ENCODE data around the gene MS4A4A.
"Not testable (repeated sequence)": the region's sequence is repeated elsewhere in the genome, so short reads cannot be mapped to it uniquely, and the experiment has no call there.

Gene MS4A4A

DNA sequence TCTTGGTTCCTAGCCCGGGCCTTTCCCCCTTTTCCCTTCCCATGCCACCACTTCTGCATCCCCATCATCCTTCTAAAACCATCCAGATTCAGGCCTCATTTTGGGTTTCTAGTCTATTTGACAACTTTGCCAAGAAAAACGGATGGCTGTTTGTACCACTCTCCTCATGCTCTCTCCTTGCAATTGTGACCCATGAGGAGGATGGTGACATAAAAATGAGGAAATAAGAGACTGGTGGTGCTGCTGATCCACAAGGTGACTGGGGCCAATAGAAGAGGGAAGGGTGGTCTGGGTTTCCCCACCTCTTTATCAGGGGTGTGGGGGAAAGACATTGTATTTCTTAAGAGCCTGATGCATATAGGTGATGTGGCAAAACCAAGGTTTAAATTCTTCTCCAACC is 1.0 kb downstream of the MS4A4A start:
- peaks cover 12% of the 10 kb centered on the region for H3K27me3 Mint-ChIP-seq

DNA sequence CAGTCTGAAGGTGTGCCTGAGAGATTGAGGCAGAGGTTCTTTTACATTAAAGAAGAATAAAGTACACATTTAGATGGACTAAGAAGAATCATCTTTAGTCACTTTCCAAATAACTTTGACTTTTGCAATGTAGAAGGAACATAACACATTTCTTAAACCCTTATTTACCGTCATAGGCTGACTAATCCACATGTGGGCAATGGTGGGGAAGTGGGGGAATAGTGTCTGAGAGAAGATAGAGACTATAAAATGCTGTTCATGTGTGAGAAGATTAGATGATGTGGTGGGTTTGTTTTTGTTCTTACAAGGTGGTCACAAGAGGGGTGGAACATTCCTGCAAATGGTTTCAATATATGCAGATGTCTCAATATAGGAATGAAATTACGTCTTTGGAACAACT is 1.8 kb downstream of the MS4A4A start:
- H3K9me3 Mint-ChIP-seq: no peaks in the 10 kb centered on the region
- no peaks in the 10 kb centered on the region for H3K4me1 Mint-ChIP-seq
- H3K27me3 Mint-ChIP-seq: peaks cover 11% of the 10 kb centered on the region
- no peak overlapping the region for H3K27ac Mint-ChIP-seq
- H3K4me3 Mint-ChIP-seq: no peak overlapping the region
- no peaks in the 10 kb centered on the region for H3K36me3 Mint-ChIP-seq

More for the DNA sequence above, 1.0 kb downstream of the MS4A4A start:
- Mint-ChIP-seq H3K27ac (no peak overlapping the region), H3K4me1 (no peaks in the 10 kb centered on the region), H3K9me3 (no peaks in the 10 kb centered on the region), H3K36me3 (no peaks in the 10 kb centered on the region), H3K4me3 (no peak overlapping the region)

DNA sequence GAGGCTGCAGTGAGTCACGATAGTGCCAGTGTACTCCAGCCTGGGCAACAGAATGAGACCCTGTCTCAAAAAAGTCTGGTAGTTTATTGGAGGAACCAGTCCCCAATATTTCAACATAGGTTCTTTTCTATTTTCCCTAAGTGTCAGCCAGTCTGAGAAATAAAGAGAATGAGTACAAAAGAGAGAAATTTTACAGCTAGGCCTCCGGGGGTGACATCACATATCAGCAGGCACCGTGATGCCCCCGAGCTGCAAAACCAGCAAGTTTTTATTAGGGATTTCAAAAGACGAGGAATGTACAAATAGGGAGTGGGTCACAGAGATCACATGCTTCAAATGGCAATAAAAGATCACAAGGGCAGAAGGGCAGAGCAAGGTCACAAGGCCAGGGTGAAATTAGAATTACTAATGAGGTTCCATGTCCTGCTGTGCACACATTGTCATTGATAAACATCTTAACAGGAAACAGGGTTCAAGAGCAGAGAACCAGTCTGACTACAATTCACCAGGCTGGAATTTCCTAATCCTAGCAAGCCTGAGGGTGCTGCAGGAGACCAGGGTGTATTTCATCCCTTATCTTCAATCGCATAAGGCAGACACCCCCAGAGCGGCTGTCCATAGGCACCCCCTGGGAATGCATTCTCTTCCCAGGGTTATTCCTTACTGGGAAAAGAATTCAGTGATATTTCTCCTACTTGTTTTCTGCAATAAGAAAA is 5.1 kb downstream of the MS4A4A start:
- not testable (repeated sequence) for H3K9me3 Mint-ChIP-seq, H3K36me3 Mint-ChIP-seq, H3K4me3 Mint-ChIP-seq, H3K4me1 Mint-ChIP-seq, H3K27ac Mint-ChIP-seq, H3K27me3 Mint-ChIP-seq

DNA sequence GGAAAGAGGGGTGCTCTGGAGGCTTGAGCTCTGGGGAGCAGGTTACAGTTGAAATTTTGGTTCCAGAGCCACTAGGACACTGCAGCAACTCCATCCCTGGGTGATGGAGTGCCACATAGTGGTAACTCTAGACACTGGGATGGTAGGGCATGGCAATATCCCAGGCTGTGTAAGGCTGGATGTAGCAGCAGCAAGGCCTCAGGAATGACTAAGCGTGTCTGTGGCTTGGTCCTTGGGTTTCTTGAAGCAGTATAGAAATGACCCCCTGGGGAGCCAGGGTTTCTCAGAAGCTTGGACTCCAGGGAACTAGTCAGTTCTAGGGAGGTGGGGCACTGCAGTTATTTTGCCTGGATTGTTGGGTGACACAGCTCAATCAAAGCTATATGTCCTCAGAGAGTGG is 8.1 kb downstream of the MS4A4A start:
- Mint-ChIP-seq H3K4me3 (no peak overlapping the region), H3K36me3 (no peaks in the 10 kb centered on the region), H3K27ac (no peak overlapping the region), H3K4me1 (no peaks in the 10 kb centered on the region), H3K9me3 (peaks cover 8% of the 10 kb centered on the region), H3K27me3 (peaks cover 2% of the 10 kb centered on the region)

DNA sequence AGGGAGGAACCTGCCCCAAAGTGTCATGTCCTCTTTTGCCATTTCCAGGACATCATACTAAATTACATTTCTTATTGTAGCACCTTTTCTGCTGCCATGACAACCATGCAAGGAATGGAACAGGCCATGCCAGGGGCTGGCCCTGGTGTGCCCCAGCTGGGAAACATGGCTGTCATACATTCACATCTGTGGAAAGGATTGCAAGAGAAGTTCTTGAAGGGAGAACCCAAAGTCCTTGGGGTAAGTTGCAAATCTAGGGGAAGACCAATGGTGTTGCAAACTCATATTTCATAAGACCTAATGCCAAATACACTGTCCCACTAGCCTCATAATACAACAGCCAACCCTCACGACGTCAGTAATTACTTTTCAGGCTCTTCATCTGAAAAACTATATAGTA is 11.7 kb downstream of the MS4A4A start:
- H3K4me3 Mint-ChIP-seq: no peak overlapping the region
- no peaks in the 10 kb centered on the region for H3K4me1 Mint-ChIP-seq

DNA sequence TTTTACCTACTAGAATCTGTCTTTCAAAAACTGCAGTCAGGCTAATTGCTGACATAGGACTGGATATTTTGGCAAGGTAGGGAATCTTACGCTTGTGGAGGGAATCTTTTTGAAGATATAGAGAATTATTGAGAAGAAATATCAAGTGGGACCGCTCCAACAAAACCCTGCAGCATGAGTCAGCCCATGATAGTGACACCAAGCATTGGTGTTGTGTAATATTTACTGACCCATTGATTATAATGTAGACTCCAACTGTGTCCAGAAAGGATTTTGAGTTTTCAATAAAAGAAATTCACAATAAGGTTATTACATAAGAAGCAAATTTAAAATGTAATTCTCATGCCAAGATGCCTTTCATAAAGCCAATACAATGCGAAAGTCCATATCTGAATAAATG is 20.7 kb downstream of the MS4A4A start:
- H3K4me3 Mint-ChIP-seq: no peak overlapping the region
- H3K4me1 Mint-ChIP-seq: no peaks in the 10 kb centered on the region
- H3K27me3 Mint-ChIP-seq: peaks cover 19% of the 10 kb centered on the region
- no peaks in the 10 kb centered on the region for H3K36me3 Mint-ChIP-seq
- no peak overlapping the region for H3K27ac Mint-ChIP-seq
- no peaks in the 10 kb centered on the region for H3K9me3 Mint-ChIP-seq

More for the DNA sequence above, 11.7 kb downstream of the MS4A4A start:
- H3K27me3 Mint-ChIP-seq: peaks cover 8% of the 10 kb centered on the region
- H3K9me3 Mint-ChIP-seq: peaks cover 14% of the 10 kb centered on the region
- H3K27ac Mint-ChIP-seq: no peak overlapping the region
- H3K36me3 Mint-ChIP-seq: no peaks in the 10 kb centered on the region

DNA sequence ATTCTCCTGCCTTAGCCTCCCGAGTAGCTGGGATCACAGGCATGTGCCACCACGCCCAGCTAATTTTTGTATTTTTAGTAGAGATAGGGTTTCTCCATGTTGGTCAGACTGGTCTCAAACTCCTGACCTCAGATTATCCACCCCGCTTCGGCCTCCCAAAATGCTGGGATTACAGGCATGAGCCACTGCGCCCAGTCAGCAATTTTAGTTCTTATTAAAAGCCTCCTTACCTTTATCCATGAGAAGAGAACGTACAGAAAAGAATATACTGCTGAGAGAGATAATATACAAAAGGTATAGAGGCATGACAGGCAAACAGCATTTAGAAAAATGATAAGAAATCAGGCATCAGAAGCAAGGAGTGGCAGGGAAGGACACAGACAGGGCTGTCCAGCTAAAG is 21.4 kb downstream of the MS4A4A start:
- H3K36me3 Mint-ChIP-seq, H3K4me1 Mint-ChIP-seq, H3K27ac Mint-ChIP-seq, H3K4me3 Mint-ChIP-seq, H3K9me3 Mint-ChIP-seq: not testable (repeated sequence)
- H3K27me3 Mint-ChIP-seq: peaks cover 19% of the 10 kb centered on the region

DNA sequence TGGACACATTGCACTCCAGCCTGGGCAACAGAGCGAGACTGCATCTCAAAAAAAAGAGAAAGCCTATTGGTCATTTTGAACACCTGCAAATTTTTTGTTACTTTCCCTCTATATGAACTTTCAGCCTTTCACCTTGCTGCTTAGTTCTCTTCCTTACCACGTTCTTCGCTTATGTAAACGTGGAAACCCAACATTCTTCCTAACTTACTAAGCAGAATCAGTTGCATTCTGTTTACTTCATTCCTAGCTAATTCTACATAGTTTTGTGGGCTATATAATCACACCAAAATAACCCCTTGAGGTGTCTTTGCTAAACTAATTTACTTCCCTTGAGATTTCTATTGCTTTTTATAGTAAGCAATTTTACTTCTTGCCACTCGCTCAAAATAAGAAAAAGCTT is 23.2 kb downstream of the MS4A4A start:
- no peaks in the 10 kb centered on the region for H3K36me3 Mint-ChIP-seq
- peaks cover 18% of the 10 kb centered on the region for H3K27me3 Mint-ChIP-seq
- H3K9me3 Mint-ChIP-seq: no peaks in the 10 kb centered on the region
- H3K4me1 Mint-ChIP-seq: no peaks in the 10 kb centered on the region
- no peak overlapping the region for H3K4me3 Mint-ChIP-seq
- no peak overlapping the region for H3K27ac Mint-ChIP-seq

DNA sequence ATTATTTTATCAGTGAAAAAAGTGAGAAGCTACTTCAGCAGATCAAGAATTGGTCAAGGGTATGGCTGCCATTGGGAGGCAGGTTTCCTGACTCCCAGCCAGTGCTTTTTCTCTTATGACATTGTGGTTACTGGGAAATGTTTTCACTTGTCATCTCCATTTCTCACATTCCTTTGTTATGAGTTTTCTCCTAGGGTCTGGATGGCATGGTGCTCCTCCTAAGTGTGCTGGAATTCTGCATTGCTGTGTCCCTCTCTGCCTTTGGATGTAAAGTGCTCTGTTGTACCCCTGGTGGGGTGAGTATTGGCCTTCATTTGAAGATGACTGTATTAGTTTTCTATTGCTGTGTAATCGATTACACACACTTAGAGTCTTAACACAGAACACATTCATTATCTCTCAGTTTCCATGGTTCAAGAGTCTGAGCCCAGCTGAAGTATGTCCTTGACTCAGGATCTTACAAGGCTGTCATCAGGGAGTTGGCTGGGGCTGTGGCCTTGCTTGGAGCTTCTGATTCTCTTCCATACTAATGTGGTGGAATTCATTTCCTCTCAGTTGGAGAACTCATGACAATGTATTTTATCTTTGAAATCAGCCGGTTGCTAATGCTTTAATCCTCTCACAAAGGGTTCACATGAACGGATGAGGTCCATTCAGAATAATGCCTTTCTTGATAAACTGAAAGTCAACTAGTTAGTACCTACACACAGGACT is 25.6 kb downstream of the MS4A4A start:
- Mint-ChIP-seq H3K4me1 (no peaks in the 10 kb centered on the region), H3K36me3 (no peaks in the 10 kb centered on the region), H3K9me3 (no peaks in the 10 kb centered on the region), H3K27me3 (peaks cover 14% of the 10 kb centered on the region), H3K27ac (no peak overlapping the region), H3K4me3 (no peak overlapping the region)

DNA sequence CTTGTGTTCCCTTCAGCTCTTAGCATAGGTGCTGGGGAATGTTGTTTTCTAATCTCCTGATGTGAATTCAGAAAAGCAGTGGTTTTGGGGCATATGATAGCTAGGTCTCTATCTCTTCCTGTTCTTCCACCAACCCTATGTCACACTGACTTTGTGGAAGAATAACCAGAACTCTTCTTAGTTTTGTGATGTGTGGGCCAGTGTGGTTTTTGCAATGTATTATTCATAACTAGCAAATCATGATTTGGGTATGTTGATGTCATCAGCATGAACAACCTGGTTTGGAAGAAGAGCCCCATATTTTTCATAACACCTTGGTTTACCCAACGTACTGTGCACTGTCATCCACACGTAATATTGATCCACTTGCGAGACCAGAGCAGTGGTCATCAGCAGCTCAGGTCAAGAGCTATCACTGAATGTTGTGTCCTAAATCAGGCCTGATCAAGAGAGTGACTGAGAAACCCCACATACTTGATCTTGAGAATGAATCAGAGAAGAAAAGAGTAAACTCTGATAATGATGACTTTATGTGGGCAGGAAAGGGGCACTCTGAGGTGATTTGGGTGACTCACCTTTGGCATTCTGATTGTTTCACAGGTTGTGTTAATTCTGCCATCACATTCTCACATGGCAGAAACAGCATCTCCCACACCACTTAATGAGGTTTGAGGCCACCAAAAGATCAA is 27.2 kb downstream of the MS4A4A start:
- Mint-ChIP-seq H3K36me3 (no peaks in the 10 kb centered on the region), H3K9me3 (no peaks in the 10 kb centered on the region), H3K4me3 (no peak overlapping the region), H3K27ac (no peak overlapping the region), H3K4me1 (no peaks in the 10 kb centered on the region), H3K27me3 (peaks cover 9% of the 10 kb centered on the region)

DNA sequence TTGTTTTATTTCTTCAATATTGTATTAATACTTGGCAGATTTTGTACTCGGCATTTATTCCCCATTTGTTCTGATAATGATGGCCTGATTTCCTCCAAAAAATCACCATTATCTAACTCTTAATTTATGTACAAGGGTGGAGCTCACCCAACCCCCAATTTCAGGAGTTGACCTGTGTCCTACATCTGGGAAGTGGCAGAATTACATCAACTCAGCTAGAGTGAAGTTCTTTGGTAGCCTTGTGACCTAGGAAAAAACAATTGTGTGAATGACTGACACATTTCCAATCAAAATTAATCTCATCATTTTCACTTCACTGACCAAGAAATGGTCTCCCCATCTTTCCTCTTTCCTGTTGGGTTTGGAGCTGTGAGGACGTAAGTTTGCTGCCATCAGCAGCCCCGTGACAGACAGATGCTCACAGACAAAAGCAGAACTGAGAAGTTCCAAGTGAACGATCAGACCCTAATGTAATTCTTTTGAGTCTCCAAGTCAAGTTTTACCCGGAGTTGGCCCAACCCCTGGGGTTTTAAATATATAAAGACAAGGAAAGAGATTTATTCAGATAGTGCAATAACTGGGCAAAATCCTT is 30.0 kb downstream of the MS4A4A start:
- no peaks in the 10 kb centered on the region for H3K36me3 Mint-ChIP-seq
- no peak overlapping the region for H3K27ac Mint-ChIP-seq
- H3K27me3 Mint-ChIP-seq: peaks cover 10% of the 10 kb centered on the region
- H3K4me1 Mint-ChIP-seq: no peaks in the 10 kb centered on the region
- no peaks in the 10 kb centered on the region for H3K9me3 Mint-ChIP-seq
- no peak overlapping the region for H3K4me3 Mint-ChIP-seq

DNA sequence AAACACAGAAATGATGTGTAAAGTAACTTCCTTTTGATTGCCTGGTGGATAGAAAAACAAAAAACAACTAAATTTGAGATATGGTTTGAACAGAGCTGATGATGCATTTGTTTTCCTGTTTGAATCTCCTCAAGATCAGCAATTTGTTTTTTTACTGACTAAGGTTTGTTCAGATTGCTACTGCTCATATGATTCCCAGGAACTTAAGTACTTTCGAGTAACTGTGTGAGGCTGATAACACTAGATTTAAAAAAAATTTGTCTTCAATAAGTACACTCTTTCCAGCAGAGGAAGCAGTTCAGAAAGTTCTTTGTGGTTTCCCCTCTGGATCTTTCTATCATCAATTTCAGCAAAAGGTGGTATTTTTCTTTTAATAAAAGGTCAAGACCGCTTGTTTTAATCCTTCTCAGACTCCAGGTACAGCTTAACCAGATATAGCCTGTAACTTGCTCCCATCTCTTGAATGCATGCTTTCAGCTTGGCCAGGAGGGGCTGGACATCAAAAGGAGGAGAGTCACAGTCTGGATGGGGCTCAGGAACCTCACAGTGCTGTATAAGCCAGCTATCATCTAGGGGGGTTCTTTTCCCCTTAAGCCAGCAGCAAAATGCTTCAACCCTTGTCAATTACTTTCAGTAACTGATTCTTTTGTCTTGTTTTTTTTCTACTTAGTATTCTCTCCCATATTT is 34.3 kb downstream of the MS4A4A start:
- Mint-ChIP-seq H3K27ac (no peak overlapping the region), H3K4me1 (no peaks in the 10 kb centered on the region), H3K27me3 (peaks cover 11% of the 10 kb centered on the region), H3K9me3 (peaks cover under 1% of the 10 kb centered on the region), H3K4me3 (no peak overlapping the region), H3K36me3 (no peaks in the 10 kb centered on the region)

DNA sequence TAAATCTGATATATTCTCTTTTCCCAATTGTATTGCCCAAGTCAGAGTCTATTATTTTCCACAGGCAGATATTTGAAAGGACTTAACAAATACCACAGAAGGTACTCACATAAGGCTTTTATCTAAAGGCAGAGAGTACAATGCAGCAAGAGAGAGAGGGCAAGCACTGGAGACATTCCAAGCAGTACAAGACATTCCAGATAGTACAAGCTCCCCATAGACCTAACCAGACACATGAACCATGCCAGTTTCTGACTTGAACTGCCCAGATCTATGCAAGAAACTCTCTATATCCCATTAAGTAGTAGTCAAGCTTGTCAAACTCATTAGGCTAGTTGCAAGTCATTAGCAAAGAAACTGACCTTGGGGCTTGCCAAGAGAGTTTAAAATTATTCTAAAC is 35.4 kb downstream of the MS4A4A start:
- H3K4me3 Mint-ChIP-seq: no peak overlapping the region
- no peak overlapping the region for H3K27ac Mint-ChIP-seq
- H3K4me1 Mint-ChIP-seq: no peaks in the 10 kb centered on the region
- peaks cover 4% of the 10 kb centered on the region for H3K36me3 Mint-ChIP-seq
- H3K27me3 Mint-ChIP-seq: peaks cover 11% of the 10 kb centered on the region
- H3K9me3 Mint-ChIP-seq: peaks cover 9% of the 10 kb centered on the region

DNA sequence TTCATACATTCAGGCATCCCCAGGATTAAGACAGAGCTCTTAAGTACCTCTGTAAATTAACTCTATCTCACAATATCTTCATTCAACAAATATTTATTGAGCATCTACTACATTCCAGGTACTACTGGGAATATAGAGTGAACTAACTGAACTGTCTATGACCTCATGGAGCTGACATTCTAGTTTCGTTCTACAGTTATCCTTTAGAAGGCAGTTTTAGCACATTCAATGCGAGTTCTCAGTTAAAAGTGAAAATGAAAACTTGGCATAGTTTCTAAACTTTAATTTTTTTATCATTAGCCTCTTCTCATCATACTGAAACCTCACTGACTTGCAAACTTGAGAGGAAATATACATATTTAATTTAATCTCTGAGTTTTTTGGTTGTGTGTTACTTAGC is 35.9 kb downstream of the MS4A4A start:
- no peaks in the 10 kb centered on the region for H3K4me1 Mint-ChIP-seq
- peaks cover 4% of the 10 kb centered on the region for H3K36me3 Mint-ChIP-seq
- H3K9me3 Mint-ChIP-seq: peaks cover 11% of the 10 kb centered on the region
- no peak overlapping the region for H3K27ac Mint-ChIP-seq
- H3K27me3 Mint-ChIP-seq: peaks cover 11% of the 10 kb centered on the region
- no peak overlapping the region for H3K4me3 Mint-ChIP-seq

DNA sequence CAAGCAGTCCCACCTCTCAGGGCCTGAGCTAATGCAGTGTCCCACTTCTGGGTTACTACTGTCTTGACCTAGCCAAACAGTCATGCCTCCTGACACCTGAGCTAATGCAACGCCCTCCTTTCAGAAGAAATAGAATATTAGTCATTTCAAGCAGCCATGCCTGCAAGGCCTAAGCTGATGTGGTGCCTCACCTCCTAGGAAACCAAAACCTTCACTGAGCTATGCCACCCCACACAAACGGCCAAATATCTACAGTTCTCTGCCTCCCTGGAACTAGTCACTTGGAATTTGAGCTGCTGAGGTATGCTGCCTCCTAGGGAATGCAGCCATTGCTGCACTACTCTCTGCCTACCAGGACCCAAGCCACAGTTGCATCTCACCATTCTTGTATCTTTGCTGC is 38.3 kb downstream of the MS4A4A start:
- H3K27me3 Mint-ChIP-seq: peaks cover 16% of the 10 kb centered on the region
- H3K4me1 Mint-ChIP-seq: no peaks in the 10 kb centered on the region
- H3K4me3 Mint-ChIP-seq: no peak overlapping the region
- peaks cover 4% of the 10 kb centered on the region for H3K36me3 Mint-ChIP-seq
- no peak overlapping the region for H3K27ac Mint-ChIP-seq
- H3K9me3 Mint-ChIP-seq: peaks cover 30% of the 10 kb centered on the region
